ENCODE data around the gene DEAF1. TPM values are rescaled to one million over a fixed set of nuclear protein-coding genes. Genes with fewer than 3 reads are reported as not detected.

The DEAF1 gene
- total and polyA plus RNA-seq, 2 of the 13 experiments (the other 11 are each of a cell fraction or from before 2014, with no cell fraction given) = 22.3 to 29.6 TPM

DNA sequence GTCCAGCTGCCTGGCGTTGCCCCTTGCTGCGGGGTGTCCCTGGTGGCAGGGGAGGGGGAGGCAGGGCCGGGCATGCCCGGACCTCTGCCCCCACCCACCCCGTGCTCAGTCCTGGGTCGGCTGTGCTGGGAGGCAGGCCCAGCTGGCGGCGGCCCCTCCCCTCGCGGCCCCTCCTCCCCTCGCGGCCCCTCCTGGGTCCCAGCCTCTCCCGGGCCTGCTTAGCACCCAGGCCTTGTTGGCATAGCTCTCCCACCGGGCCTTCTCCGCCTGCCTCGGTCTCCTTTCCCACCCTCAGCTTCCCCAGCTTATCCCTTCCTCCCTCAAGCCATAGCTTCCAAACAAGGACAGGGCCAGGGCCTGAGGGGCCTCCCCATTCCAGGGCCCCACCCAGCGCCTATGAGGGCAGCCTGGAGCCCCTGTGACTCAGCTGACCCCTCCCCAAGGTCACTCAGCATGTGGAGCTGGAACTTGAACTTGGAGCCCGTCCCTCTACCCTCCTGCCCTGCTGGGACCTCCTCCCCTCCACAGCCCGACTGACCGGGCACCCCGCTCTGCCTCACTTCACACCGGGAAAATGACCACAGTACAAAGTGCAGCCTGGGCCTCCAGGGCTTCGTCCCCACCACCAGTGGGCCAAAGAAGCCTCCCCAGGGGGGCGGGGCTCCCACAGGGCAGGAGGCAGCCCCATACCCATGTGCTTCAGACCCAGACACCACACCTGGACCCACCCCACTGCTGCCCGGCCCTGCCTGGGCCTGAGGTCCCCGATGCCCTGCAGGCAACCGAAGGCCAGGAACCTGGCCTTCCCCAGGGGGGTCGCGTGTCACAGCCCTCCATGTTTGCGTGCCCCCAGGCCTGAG lies 12.2 kb upstream of the DEAF1 start (continued):
- TF ChIP-seq, protein P1, sequence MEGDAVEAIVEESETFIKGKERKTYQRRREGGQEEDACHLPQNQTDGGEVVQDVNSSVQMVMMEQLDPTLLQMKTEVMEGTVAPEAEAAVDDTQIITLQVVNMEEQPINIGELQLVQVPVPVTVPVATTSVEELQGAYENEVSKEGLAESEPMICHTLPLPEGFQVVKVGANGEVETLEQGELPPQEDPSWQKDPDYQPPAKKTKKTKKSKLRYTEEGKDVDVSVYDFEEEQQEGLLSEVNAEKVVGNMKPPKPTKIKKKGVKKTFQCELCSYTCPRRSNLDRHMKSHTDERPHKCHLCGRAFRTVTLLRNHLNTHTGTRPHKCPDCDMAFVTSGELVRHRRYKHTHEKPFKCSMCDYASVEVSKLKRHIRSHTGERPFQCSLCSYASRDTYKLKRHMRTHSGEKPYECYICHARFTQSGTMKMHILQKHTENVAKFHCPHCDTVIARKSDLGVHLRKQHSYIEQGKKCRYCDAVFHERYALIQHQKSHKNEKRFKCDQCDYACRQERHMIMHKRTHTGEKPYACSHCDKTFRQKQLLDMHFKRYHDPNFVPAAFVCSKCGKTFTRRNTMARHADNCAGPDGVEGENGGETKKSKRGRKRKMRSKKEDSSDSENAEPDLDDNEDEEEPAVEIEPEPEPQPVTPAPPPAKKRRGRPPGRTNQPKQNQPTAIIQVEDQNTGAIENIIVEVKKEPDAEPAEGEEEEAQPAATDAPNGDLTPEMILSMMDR (CRISPR knock-in tag; IDR thresholded peaks at IDR 0.05) = peak; percentile 59
- peak; percentile 86 for TF ChIP-seq SRSF1 (optimal IDR thresholded peaks at IDR 0.05; ENCODE audit: low read depth, low read length)
- peak; percentile 67; the same call in 1 of the 2 replicates for TF ChIP-seq MTF2 (CRISPR knock-in tag; IDR thresholded peaks at IDR 0.05; ENCODE audit: borderline replicate concordance)
- no peak for TF ChIP-seq ZNF562 (CRISPR knock-in tag; IDR thresholded peaks at IDR 0.05; ENCODE audit: borderline replicate concordance)
- peak; percentile 90 for TF ChIP-seq ARID4A (CRISPR knock-in tag; IDR thresholded peaks at IDR 0.05; ENCODE audit: borderline replicate concordance)
- TF ChIP-seq IRF9 (CRISPR knock-in tag; IDR thresholded peaks at IDR 0.05; ENCODE audit: borderline replicate concordance) = peak; percentile 71; the same call in 1 of the 2 replicates
- TF ChIP-seq MBD4 (IDR thresholded peaks at IDR 0.05; ENCODE audit: borderline replicate concordance, low read length) = no peak
- 0 out of 2 replicates have a peak, but pooled peaks have one; percentile 87 for TF ChIP-seq FOXO4 (CRISPR knock-in tag; conservative IDR thresholded peaks at IDR 0.05)
- no peak for TF ChIP-seq ZNF709 (CRISPR knock-in tag; IDR thresholded peaks at IDR 0.05)
- TF ChIP-seq DPF2 (CRISPR knock-in tag; IDR thresholded peaks at IDR 0.05; ENCODE audit: borderline replicate concordance, low read depth) = no peak; the same call in none of the 2 replicates
- TF ChIP-seq ZNF234 (CRISPR knock-in tag; conservative IDR thresholded peaks at IDR 0.05) = 0 out of 2 replicates have a peak, but pooled peaks have one; percentile 72
- peak; percentile 36; the same call in 1 of the 2 replicates for TF ChIP-seq TGIF2 (CRISPR knock-in tag; IDR thresholded peaks at IDR 0.05)
- TF ChIP-seq, protein P2, sequence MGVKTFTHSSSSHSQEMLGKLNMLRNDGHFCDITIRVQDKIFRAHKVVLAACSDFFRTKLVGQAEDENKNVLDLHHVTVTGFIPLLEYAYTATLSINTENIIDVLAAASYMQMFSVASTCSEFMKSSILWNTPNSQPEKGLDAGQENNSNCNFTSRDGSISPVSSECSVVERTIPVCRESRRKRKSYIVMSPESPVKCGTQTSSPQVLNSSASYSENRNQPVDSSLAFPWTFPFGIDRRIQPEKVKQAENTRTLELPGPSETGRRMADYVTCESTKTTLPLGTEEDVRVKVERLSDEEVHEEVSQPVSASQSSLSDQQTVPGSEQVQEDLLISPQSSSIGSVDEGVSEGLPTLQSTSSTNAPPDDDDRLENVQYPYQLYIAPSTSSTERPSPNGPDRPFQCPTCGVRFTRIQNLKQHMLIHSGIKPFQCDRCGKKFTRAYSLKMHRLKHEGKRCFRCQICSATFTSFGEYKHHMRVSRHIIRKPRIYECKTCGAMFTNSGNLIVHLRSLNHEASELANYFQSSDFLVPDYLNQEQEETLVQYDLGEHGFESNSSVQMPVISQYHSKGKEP (CRISPR knock-in tag; IDR thresholded peaks at IDR 0.05) = no peak
- no peak for TF ChIP-seq SRSF4 (IDR thresholded peaks at IDR 0.05; ENCODE audit: low read depth, low read length, poor library complexity, severe bottlenecking)
- TF ChIP-seq CBX2 (IDR thresholded peaks at IDR 0.05; ENCODE audit: low read depth, low read length) = no peak
- peak; percentile 33; the same call in 1 of the 2 replicates for TF ChIP-seq CBX2 (CRISPR knock-in tag; IDR thresholded peaks at IDR 0.05; ENCODE audit: low read depth)
